Upper lobe of right lung (tissue), 1 donor: ENCODE results near the gene ABCA12. TPM values are rescaled to one million over a fixed set of nuclear protein-coding genes. Genes with fewer than 3 reads are reported as not detected.

ENCODE experiments used
- ATAC-seq: fragments of 200-7000 bp; cut with Tn5 transposase; one replicate; pipeline ENCODE4 v1.9.1; 2020; ENCODE audit warnings: mild to moderate bottlenecking, moderate library complexity
- DNase-seq: peaks from one replicate; pipeline ENCODE4 v3.0.0-alpha.2; 2020
- H3K27ac ChIP-seq: fragments of 200-600 bp; one replicate; pipeline ENCODE4 v1.8.0; 2022
- H3K27me3 ChIP-seq: fragments of 200-600 bp; one replicate; pipeline ENCODE4 v1.8.0; 2022; ENCODE audit warnings: mild to moderate bottlenecking
- H3K36me3 ChIP-seq: fragments of 200-600 bp; one replicate; pipeline ENCODE4 v1.8.0; 2022
- H3K4me1 ChIP-seq: fragments of 200-600 bp; one replicate; pipeline ENCODE4 v1.8.0; 2022
- H3K4me3 ChIP-seq: fragments of 200-600 bp; one replicate; pipeline ENCODE4 v1.8.0; 2022; ENCODE audit warnings: mild to moderate bottlenecking
- H3K9me3 ChIP-seq: fragments of 200-600 bp; one replicate; pipeline ENCODE4 v1.8.0; 2022
- intact Hi-C: fragments of 100-400 bp; cut with DNase I; formaldehyde crosslinking; loops from one replicate; pipeline ENCODE4 v1.11.0; 2022
- total RNA-seq: library from RNA; stranded (reverse); fragmentation: NEBNext Ultra II Directional; extraction: Animal tissue kit (Norgen Biotek cat#: 25700); gene quantifications from one replicate; pipeline ENCODE4 v1.2.1, GENCODE V29; 2021
- TF ChIP-seq, protein P1 (sequence below): fragments of 200-600 bp; IDR thresholded peaks from one replicate; pipeline ENCODE4 v1.8.0; 2022; ENCODE audit warnings: antibody characterized with exemption
- donor health status: DM: no; HTN: yes; CAD: no; lungs with severe emphysema.

Gene ABCA12
- total RNA-seq, 1 donor from 2014 or later: 0.17 TPM

DNA sequence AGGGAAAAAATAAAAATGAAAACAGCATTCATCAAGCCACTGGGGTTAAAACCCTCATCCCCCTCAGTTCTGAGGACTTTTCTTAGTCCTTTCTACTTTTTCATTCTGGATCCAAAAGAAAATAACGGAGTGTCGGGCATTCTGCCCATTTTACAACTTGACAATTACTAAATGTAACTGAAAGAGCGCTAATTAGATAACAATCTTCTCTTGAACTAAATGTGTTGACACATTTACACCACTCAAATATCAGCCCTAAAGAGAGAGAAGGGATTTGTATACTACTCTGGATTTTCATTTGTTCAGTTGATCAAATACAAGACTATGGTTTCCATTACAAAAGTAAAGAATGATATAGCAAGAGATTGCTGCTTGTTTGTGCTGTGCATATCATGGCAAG, 27.5 kb downstream of the ABCA12 start:
- Histone ChIP-seq H3K4me3 (no peak overlapping the region), H3K27ac (no peak overlapping the region), H3K27me3 (no peaks in the 10 kb centered on the region), H3K36me3 (no peaks in the 10 kb centered on the region), H3K4me1 (no peaks in the 10 kb centered on the region), H3K9me3 (no peaks in the 10 kb centered on the region)
- intact Hi-C loops: no loop called here
- ATAC-seq (no peak), DNase-seq (no peak)
- TF ChIP-seq, protein P1, sequence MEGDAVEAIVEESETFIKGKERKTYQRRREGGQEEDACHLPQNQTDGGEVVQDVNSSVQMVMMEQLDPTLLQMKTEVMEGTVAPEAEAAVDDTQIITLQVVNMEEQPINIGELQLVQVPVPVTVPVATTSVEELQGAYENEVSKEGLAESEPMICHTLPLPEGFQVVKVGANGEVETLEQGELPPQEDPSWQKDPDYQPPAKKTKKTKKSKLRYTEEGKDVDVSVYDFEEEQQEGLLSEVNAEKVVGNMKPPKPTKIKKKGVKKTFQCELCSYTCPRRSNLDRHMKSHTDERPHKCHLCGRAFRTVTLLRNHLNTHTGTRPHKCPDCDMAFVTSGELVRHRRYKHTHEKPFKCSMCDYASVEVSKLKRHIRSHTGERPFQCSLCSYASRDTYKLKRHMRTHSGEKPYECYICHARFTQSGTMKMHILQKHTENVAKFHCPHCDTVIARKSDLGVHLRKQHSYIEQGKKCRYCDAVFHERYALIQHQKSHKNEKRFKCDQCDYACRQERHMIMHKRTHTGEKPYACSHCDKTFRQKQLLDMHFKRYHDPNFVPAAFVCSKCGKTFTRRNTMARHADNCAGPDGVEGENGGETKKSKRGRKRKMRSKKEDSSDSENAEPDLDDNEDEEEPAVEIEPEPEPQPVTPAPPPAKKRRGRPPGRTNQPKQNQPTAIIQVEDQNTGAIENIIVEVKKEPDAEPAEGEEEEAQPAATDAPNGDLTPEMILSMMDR: no peak

DNA sequence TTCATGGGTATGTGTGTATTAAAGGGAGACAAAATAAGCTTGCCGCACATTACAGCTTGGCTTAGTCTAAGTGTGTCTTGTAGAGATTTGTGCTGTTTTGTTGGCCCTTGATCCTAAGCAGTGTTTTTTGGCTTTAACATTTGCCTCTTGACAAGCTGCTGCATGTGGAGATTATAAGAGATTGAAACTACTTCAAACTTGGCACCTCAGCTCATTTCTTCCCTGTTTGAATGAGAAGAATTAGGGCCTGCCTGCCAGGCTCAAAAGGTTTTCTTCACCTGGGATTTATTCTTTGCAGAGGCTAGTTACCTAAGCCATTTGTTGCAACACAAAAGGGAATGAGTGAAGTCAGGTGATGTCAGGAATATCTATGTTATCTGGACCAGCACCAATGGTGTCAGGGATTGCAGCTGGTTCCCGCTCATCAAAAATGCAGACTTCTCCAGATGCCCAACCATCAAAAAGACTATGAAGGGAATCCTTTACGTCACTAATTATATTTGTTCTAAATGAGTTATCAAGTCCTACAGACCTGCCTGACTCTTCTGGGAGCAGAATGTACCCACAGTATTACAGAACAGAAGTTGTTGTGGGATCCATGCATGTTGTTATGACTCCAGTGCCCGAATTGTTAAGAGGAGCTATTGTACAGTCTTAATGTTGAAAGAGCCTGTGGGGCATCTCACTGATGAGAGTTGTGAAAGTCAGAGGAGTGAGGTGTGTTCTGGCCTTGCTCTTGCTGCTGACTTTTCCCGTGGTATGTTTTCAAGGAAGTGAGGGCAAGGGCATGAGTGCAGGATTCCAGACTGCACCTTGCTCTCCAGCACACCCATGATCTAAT, 31.0 kb downstream of the ABCA12 start:
- Histone ChIP-seq H3K9me3 (no peaks in the 10 kb centered on the region), H3K4me1 (no peaks in the 10 kb centered on the region), H3K27ac (no peak overlapping the region), H3K4me3 (no peak overlapping the region), H3K36me3 (no peaks in the 10 kb centered on the region), H3K27me3 (no peaks in the 10 kb centered on the region)
- ATAC-seq (peak; percentile 58), DNase-seq (no peak)
- intact Hi-C loops: no loop called here
- TF ChIP-seq, protein P1: no peak

DNA sequence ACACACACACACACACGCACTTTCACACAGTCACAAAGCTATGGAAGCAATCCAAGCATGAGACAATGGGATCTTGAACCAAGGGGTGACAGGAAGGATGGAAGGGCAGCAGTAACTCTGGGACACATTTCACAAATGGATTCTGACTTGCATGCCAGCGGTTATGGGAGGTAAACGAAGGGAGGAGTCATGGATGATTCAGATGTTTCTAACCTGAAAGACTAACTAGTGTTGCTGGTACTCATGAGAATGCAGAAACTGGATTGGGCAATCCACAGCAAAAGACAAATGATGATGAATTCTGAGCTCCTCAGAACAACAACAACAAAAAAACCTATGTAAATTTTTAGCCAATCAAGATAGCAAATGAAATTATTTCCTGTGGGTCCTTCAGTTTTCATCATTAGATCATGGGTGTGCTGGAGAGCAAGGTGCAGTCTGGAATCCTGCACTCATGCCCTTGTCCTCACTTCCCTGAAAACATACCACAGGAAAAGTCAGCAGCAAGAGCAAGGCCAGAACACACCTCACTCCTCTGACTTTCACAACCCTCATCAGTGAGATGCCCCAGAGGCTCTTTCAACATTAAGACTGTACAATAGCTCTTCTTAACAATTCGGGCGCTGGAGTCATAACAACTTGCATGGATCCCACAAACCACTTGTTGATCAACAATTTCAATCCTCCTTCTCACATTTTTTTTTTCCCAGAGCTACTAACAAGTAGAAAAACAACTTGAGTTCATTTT, 32.6 kb downstream of the ABCA12 start:
- no peaks in the 10 kb centered on the region for H3K36me3 ChIP-seq
- H3K27ac ChIP-seq: no peak overlapping the region
- ATAC-seq (no peak), DNase-seq (no peak)
- H3K9me3 ChIP-seq: no peaks in the 10 kb centered on the region
- H3K4me3 ChIP-seq: no peak overlapping the region
- TF ChIP-seq, protein P1: no peak
- no peaks in the 10 kb centered on the region for H3K27me3 ChIP-seq
- intact Hi-C loops: no loop called here
- H3K4me1 ChIP-seq: no peaks in the 10 kb centered on the region

DNA sequence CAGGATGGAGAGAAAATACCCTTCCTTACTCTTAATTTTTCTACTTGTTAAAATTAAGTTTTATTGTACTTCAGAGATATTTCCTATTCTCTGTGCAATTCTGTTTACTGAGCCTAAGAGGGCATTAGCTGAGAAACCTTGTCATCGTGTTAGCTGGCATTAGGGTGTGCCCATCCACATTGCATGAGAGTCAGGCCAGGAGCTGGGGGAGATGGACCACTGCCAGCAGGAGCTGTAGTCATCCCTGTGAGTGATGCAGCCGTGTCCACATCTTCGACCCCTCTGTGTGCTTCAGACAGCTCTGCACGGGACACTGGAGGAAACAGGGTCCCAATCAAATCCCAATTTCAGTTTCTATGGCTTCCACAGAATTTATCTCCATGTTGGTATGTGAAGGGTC, 34.2 kb downstream of the ABCA12 start:
- intact Hi-C loops: no loop called here
- H3K27me3 ChIP-seq: no peaks in the 10 kb centered on the region
- no peaks in the 10 kb centered on the region for H3K36me3 ChIP-seq
- TF ChIP-seq, protein P1: no peak
- ATAC-seq (no peak), DNase-seq (no peak)
- H3K4me3 ChIP-seq: no peak overlapping the region
- H3K4me1 ChIP-seq: no peaks in the 10 kb centered on the region
- no peak overlapping the region for H3K27ac ChIP-seq
- H3K9me3 ChIP-seq: no peaks in the 10 kb centered on the region

DNA sequence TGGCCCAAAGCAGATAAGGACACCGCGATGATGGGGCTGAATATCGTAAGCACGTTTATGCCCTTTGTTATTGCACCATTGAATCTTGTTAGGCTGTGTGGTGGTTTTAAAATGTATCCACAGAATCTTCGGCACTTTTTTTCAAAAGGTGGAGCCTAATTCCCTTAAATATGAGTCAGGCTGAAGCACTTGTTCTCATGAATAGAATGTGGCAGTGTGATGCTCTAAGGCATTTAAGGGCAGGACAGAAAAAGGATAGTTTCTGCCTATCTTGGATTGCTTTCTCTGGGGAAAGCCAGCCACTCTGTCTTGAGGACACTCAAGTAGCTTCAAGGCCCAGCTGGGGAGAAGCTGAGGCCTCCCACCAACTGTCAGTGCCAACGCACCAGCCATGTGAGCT, 39.6 kb downstream of the ABCA12 start:
- H3K36me3 ChIP-seq: no peaks in the 10 kb centered on the region
- DNase-seq: no peak
- no peaks in the 10 kb centered on the region for H3K4me1 ChIP-seq
- no peak for ATAC-seq
- H3K27me3 ChIP-seq: no peaks in the 10 kb centered on the region
- H3K9me3 ChIP-seq: no peaks in the 10 kb centered on the region
- H3K4me3 ChIP-seq: no peak overlapping the region
- TF ChIP-seq, protein P1: no peak
- intact Hi-C loops: no loop called here
- H3K27ac ChIP-seq: no peak overlapping the region
